ENCODE measurements around the gene PLXDC2.

Gene PLXDC2

GRCh38 chr10:20109613-20110012 is 293.4 kb downstream of the PLXDC2 start:
- Histone ChIP-seq H3K27ac (ENCODE audit: low read depth, low read length, poor library complexity, severe bottlenecking) (no peak overlapping the region), H2AFZ (ENCODE audit: low read length) (no peak overlapping the region), H3K9me3 (ENCODE audit: low read length) (no peaks in the 10 kb centered on the region), H4K20me1 (ENCODE audit: insufficient read depth, low read length) (no peaks in the 10 kb centered on the region), H3K4me1 (ENCODE audit: insufficient read depth, low read length, severe bottlenecking) (no peaks in the 10 kb centered on the region), H3K4me2 (ENCODE audit: low read length) (no peak overlapping the region), H3K27me3 (ENCODE audit: insufficient read depth, low read length) (no peaks in the 10 kb centered on the region), H3K9me2 (ENCODE audit: low read depth, low read length) (no peaks in the 10 kb centered on the region), H3K4me3 (ENCODE audit: low read depth, low read length, poor library complexity, severe bottlenecking) (no peak overlapping the region), H3F3A (ENCODE audit: insufficient read depth, low read length) (no peaks in the 10 kb centered on the region), H3K79me2 (ENCODE audit: insufficient read depth, low read length) (no peaks in the 10 kb centered on the region), H3K9ac (ENCODE audit: low read length) (no peak overlapping the region), H3K36me3 (ENCODE audit: insufficient read depth, low read length) (no peaks in the 10 kb centered on the region)
- TF ChIP-seq EZH2 (IDR thresholded peaks at IDR 0.05; ENCODE audit: borderline replicate concordance, low read length) (no peak), CTCF (IDR thresholded peaks at IDR 0.05; ENCODE audit: low read length) (no peak)

GRCh38 chr10:20110125-20111100 is 294.2 kb downstream of the PLXDC2 start:
- Histone ChIP-seq H2AFZ (ENCODE audit: low read length) (no peak overlapping the region), H3K4me1 (ENCODE audit: insufficient read depth, low read length, severe bottlenecking) (no peaks in the 10 kb centered on the region), H3K9me3 (ENCODE audit: low read length) (no peaks in the 10 kb centered on the region), H3F3A (ENCODE audit: insufficient read depth, low read length) (no peaks in the 10 kb centered on the region), H3K27ac (ENCODE audit: low read depth, low read length, poor library complexity, severe bottlenecking) (no peak overlapping the region), H3K4me2 (ENCODE audit: low read length) (no peak overlapping the region), H3K9me2 (ENCODE audit: low read depth, low read length) (no peaks in the 10 kb centered on the region), H3K4me3 (ENCODE audit: low read depth, low read length, poor library complexity, severe bottlenecking) (no peak overlapping the region), H3K36me3 (ENCODE audit: insufficient read depth, low read length) (no peaks in the 10 kb centered on the region), H3K9ac (ENCODE audit: low read length) (no peak overlapping the region), H3K79me2 (ENCODE audit: insufficient read depth, low read length) (no peaks in the 10 kb centered on the region), H4K20me1 (ENCODE audit: insufficient read depth, low read length) (no peaks in the 10 kb centered on the region), H3K27me3 (ENCODE audit: insufficient read depth, low read length) (no peaks in the 10 kb centered on the region)
- TF ChIP-seq CTCF (IDR thresholded peaks at IDR 0.05; ENCODE audit: low read length) (no peak), EZH2 (IDR thresholded peaks at IDR 0.05; ENCODE audit: borderline replicate concordance, low read length) (no peak)

GRCh38 chr10:20114179-20114578 is 297.9 kb downstream of the PLXDC2 start:
- H3K9ac ChIP-seq (ENCODE audit: low read length), result no peak overlapping the region
- no peaks in the 10 kb centered on the region for H3K9me2 ChIP-seq (ENCODE audit: low read depth, low read length)
- H3K4me1 ChIP-seq (ENCODE audit: insufficient read depth, low read length, severe bottlenecking), result no peaks in the 10 kb centered on the region
- H3K9me3 ChIP-seq (ENCODE audit: low read length), result no peaks in the 10 kb centered on the region
- no peak overlapping the region for H2AFZ ChIP-seq (ENCODE audit: low read length)
- no peak overlapping the region for H3K27ac ChIP-seq (ENCODE audit: low read depth, low read length, poor library complexity, severe bottlenecking)
- no peaks in the 10 kb centered on the region for H3K36me3 ChIP-seq (ENCODE audit: insufficient read depth, low read length)
- H3K4me2 ChIP-seq (ENCODE audit: low read length), result no peak overlapping the region
- H3K27me3 ChIP-seq (ENCODE audit: insufficient read depth, low read length), result no peaks in the 10 kb centered on the region
- no peak for TF ChIP-seq CTCF (IDR thresholded peaks at IDR 0.05; ENCODE audit: low read length)
- TF ChIP-seq EZH2 (IDR thresholded peaks at IDR 0.05; ENCODE audit: borderline replicate concordance, low read length), result no peak
- H3K79me2 ChIP-seq (ENCODE audit: insufficient read depth, low read length), result no peaks in the 10 kb centered on the region
- no peaks in the 10 kb centered on the region for H4K20me1 ChIP-seq (ENCODE audit: insufficient read depth, low read length)
- H3K4me3 ChIP-seq (ENCODE audit: low read depth, low read length, poor library complexity, severe bottlenecking), result no peak overlapping the region
- H3F3A ChIP-seq (ENCODE audit: insufficient read depth, low read length), result no peaks in the 10 kb centered on the region
